Islet precursor cell (in vitro differentiated cells): ENCODE measurements around the gene BPIFB1.

ENCODE experiments used
- DNase-seq: peaks from one replicate; pipeline ENCODE4 v3.0.0-alpha.2; 2018

BPIFB1 gene, protein sequence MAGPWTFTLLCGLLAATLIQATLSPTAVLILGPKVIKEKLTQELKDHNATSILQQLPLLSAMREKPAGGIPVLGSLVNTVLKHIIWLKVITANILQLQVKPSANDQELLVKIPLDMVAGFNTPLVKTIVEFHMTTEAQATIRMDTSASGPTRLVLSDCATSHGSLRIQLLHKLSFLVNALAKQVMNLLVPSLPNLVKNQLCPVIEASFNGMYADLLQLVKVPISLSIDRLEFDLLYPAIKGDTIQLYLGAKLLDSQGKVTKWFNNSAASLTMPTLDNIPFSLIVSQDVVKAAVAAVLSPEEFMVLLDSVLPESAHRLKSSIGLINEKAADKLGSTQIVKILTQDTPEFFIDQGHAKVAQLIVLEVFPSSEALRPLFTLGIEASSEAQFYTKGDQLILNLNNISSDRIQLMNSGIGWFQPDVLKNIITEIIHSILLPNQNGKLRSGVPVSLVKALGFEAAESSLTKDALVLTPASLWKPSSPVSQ

DNA sequence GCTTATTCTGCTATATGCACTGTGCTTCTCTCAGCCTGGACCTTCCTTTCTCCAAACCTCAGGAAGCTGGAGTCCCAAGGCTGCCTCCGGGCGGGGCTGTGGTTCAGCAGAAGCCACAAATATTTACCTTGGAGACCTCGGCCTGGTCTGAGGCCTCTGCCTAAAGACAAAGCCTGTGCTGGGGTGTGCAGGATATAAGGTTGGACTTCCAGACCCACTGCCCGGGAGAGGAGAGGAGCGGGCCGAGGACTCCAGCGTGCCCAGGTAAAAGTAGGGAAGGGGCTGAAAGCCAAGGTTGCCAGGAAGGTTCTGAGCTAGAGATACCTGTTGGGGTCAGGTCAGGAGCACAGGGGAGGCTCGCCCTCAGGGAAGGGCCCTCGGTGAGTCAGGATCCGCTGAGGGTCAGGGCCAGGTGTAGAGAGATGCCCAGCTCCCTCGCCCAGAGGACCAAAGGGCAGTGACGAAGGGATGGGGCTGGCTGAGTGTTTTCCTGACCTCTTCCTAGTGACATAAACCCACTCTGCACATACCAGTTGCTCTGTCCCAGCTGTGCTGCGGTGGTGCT, at the start of gene BPIFB1:
TSS of gene BPIFB1 (plus strand) at position 224 of the 565 bp plus-strand sequence. CDS start 2,860 bp downstream, outside the sequence.
- DNase-seq = peak; percentile 74

DNA sequence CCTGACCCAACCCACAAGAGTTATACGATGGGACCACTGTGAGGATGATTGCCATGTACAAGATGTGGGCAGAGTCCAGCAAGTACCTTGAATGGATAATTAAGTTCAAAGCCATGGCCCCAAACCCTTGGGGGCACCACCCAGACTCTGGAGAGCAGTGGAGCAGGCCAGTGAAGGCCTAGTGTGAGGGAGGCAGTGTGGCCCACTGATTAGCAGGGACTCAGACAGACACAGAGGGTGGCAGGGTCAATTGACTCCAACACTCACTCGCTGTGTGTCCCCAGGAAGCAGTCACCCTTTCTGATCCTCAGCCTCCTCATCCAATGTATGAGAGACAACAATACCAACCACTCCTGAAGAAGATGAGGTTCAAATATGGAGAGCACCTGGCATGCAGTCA, 49.0 kb upstream of the BPIFB1 start:
- no peak for DNase-seq

DNA sequence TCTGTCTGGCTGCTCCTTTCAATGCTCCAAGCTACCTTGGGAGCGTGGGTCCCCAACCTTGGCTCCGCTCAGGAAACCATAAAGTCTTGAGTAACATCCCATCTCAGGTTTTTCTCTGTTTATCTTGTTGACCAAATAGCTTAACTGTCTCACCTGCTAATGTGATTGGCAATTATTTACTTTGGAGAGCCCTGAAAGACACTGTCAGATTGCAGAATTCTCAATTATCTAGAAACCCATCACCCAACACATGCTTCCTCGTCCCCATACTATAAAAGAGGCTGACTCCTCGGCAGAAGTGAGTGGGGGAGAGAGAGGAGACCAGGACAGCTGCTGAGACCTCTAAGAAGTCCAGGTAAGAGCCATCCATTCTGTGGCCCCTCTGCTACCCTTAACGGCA, 47.3 kb upstream of the BPIFB1 start, which contains the start of gene BPIFA1:
TSS of gene BPIFA1 (plus strand) at position 301 of the 400 bp plus-strand sequence. CDS start 1,716 bp downstream, outside the sequence.
- DNase-seq = no peak

DNA sequence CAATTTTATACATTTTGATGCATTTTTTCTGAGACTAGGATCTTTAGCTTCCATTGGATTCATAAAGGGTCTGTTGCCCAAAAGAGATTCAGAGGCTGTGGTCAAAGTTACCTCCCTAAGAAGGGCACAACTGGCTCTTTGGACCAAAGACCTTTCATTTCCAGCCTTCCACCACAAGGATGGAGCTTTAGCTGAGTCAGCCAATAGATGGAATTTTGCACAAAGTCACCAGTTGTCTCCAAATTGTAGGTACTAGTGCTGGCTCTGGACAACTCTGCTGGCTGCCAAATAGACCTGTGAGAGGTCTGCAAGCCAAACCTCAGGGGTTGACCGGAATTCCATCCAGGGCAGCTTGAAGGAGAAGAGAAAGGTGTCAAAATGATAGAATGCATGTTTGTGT, 46.7 kb upstream of the BPIFB1 start:
- DNase-seq = no peak

DNA sequence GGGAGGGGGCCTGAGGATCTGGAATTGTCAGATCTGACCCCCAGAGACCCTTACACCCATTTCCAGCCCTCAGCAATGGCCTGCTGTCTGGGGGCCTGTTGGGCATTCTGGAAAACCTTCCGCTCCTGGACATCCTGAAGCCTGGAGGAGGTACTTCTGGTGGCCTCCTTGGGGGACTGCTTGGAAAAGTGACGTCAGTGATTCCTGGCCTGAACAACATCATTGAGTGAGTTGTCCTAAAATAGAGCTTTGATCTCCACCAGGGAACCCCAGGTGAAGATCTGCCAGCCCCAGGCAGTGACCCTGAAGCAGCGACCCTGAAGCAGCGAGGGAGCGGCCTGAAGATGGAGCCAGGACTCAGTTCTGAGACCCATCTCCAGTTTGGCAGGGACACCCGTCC, 45.0 kb upstream of the BPIFB1 start:
- DNase-seq = no peak

DNA sequence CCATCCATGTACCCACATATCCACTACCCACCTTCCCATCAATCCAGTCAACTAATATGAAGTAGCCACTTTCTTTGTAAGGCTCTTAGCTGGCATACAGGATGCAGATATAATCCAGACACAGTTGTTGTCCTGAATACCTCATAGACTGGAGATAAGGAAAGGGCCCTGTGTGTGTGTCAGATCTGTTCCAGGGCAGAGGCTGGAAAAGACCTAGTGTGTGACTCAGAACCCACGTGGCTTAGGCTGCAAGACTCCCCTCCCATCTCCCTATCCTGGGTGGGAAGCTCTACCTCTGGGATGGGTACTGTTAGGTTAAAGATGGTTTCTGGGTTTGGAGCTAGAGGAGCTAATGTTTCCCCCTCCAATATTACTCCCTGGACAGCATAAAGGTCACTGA, 43.6 kb upstream of the BPIFB1 start:
- no peak for DNase-seq

DNA sequence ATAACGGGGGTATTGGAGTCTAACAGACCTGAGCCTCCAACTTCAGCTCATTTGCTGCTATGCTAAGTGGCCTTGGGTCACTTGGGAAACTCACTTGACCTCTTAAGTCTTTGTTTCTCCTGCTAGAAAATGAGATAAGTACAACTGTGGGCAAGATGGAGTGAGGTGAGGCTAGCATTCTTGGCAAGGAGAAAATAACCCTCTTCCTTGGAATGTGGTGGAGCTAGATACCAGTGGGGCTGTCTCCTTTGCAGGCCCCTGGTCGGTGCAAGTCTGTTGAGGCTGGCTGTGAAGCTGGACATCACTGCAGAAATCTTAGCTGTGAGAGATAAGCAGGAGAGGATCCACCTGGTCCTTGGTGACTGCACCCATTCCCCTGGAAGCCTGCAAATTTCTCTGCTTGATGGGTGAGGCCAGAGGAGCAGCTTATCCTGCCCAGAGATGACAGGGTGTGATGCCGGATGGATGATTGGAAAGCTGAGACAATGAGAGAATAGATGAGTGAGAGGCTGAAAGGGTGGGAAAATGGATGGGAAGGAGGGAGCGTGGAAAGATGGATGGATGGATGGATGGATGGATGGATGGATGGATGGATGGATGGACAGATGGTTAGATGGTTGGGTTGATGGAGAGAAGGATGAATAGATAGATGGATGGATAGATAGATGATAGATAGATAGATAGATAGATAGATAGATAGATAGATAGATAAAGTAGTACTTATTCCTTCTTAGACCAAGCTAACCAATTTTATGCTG, 42.9 kb upstream of the BPIFB1 start:
- DNase-seq = no peak

DNA sequence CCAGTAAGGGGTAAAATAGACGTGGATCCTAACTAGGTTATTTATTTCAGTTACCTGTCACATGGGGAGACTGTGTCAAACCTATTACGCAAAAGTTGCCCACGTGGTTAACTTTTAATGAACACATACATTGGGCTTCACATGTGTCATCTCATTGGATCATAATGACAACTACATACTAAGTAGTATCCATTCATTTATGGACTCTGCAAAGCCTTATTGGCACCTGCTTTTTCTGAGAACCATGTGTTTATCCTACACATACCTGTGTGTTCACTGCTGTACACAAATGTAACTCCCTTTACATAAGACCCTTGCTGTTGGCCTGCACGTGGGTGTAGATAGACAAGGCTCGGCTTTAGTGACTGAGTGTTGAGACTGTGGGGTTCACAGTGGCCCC, 42.1 kb upstream of the BPIFB1 start:
- no peak for DNase-seq

DNA sequence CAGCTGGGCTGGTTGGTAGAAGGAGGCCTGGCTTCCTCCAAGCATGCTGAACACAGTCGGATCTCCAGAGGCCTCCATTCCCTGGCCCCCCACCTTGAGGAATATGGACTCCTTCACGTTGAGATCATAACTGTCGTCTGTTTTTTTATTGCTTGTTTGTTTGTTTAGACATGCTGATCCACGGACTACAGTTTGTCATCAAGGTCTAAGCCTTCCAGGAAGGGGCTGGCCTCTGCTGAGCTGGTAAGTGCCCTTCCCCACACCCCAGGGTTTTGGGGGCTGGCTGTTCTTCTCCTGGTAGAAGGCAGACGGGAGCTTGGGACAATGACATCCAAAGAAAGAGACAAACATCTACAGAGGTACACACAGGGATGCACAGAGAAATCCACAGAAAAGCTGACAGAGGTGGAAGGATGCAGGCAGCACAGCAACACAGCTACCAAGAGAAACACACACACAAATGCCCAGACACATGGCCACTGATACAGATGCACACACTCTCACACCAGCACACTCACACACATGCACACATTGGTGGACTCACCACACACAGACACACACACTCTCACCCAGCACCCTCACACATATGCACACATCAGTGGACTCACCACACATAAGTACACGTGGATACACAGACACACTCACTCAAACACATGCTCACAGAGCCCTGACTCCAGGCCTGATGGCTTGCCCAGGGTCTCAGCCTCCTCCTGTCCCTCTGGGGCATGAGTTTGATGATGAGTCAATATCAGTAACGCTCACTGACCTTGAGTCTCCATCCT, 40.5 kb upstream of the BPIFB1 start:
- no peak for DNase-seq

DNA sequence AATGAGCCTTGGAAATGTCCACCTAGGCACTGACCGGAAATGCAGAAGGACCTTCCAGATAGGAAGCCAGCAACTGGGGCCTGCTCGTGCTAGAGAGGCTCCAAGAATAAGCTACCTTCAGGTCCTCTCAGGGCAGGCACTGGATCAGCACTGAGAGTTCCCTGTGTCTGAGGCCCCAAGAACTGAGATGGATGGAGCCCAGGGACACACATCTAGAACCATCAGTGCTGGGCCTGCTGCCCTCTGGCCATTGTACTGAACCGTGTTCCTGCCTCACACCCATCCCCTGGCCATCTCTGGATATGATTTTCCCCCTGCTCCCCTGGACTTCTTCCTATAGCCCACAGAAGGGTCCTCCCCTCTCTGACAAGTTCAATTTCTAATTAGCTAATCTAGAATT, 36.9 kb upstream of the BPIFB1 start:
- no peak for DNase-seq

DNA sequence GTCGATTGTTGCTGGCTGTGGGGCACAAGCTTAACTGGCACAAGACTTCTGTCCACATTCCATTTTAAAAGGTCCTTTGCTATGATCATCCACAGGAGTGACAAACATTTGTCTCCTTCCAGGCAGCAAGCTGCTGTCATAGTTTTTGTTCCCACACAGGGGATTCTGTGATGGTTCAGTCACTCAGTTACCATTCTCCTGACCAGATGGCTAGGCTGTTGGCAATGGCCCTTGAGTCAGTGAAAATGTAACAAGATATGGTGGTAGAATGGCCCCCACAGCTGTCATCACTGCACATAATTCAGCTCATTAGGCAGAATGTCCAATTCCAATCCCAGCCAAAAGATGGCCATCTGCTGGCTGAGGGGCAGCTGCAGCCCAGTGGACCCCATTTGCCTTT, 33.6 kb upstream of the BPIFB1 start:
- DNase-seq = no peak

DNA sequence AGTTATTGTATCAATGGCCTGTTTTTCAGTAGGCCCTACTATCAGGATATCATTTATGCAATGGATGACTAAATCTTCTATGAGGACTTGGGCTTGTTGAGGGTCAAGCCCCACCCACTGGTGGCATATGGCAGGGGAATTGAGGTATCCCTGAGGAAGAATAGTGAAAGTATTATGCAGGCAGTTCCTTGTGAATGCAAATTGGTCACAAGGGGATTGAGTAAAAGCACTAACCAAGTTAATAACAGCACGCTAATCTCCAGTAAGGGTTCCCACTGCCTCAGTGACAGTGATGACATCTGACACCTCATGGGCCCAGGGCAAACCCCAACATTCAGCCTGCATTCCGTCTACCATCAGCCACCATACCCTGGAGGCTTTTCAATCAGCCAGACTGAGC, 32.3 kb upstream of the BPIFB1 start:
- no peak for DNase-seq

DNA sequence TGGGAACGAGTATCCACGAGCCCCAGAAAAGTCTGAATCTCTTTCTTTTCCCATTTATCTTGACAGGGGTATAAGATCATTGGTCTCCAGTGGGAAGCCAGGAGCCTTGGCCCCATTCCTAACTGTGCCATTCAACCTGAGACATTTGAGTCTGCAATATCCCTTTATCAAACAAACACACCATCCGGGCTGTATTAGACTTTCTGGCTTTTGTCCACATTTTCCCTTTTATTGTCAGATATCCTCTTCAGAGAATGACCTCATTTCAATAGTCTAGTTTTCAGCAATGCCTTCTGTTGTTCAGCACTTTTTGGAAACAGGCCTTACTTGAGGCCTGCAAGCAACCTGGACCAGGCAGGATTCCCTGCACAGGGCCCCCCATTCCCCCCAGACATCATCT, 31.5 kb upstream of the BPIFB1 start:
- no peak for DNase-seq

DNA sequence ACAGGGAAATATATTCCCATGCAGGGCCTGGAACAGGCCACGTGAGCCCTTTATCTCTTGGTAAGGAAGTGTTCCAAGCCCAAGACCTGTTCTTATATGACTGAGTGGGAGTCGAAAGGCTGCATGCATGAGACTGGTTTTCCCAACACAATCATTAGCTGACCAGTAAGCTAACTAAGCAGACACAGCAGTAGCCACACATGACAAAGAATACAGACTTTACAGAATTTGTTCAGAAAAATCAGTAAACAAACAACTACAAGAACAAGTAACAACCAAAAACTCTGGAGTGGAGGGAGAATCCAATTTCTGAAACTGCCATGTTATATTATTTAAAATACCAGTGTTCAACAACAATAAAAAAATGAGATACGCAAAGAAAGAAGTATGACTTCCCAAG, 30.6 kb upstream of the BPIFB1 start:
- DNase-seq = no peak

DNA sequence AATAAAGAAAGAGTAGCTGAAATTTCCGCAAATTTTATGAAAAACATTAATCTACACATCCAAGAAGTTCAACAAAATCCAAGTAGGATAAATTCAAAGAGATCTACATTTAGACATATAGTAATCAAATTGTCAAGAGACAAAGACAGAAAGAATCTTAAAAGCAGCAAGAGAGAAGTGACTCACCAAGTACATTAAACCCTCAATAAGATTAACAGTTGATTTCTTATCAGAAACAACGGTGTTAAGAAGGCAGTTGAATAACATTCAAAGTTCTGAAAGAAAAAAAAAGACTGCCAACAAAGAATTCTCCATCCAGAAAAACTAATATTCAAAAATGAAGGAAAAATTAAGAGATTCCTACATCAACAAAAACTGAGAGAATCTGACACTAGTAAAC, 28.0 kb upstream of the BPIFB1 start:
- DNase-seq = no peak

DNA sequence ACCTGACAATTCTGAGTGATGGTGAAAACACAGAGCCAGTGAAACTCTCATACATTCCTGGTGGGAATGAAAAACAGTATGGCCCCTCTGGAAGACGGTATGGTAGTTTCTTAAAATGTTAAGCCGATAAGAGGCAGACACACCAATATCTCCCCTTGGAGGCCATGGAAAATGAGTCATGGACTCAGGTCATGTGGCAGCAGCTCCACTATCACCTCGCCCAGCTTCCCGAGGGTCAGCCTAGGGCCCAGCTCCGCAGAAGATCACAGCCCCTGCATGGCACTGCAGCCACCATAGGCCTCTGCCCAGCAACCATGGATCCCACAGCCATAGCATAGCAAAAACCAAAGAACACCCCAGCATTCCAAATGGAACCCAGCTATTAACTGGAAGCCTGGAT, 25.8 kb upstream of the BPIFB1 start:
- DNase-seq = no peak

DNA sequence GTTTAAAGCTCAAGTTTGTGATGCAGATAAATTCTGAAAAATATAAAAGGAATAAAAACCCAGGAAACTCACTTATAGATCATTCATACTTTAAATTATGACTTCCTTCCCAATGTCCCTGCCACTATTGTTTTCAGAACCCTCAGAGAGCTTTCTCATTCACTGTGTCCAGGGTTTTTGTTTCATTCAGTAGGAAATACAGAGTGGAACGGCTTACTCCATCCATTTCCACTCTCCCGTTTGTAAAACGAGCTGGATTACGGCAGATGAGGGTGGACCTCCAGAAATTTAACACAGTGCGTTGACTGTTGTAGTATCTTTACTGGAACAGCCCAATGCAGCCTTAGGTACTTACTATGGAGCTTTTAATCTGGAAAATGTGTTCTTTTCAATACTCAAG, 23.6 kb upstream of the BPIFB1 start:
- DNase-seq = no peak

DNA sequence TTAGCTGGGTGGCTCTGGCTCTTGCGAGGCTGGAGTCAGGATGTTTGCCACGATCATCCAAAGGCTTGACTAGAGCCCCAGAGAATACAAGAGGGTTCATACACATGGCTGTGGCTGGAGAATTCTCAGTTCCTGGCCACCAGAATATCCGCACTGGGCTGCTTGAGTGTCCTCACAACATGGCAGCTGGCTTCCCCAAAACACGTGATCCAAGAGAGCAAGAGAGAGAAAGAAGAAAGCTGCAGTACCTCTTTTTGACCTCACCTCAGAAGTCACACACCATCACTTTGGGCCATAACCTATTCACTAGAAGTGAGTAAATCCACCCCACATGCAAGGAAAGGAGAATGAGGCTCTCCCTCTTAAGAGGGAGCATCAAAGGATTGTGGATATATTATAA, 21.5 kb upstream of the BPIFB1 start:
- DNase-seq = no peak

DNA sequence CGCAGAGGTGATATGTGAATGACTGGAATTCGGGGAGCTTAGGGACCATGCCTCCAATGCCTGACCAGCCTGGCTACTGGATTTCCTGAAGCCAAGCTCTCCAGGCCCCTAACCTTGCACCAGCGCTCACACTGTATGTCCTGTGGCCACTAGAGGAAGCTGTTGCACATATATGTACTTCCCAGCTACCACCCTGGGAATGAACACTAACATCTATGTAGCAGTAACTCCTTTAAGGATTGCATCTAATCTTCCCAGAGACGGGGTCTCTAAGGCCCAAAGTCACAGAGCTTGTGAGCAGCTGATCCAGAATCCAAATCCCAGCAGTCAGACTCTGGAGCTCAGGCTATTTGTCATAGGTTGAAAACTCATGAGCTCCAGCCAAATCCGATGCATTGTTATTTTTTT, 20.4 kb upstream of the BPIFB1 start:
- DNase-seq = peak; percentile 82

DNA sequence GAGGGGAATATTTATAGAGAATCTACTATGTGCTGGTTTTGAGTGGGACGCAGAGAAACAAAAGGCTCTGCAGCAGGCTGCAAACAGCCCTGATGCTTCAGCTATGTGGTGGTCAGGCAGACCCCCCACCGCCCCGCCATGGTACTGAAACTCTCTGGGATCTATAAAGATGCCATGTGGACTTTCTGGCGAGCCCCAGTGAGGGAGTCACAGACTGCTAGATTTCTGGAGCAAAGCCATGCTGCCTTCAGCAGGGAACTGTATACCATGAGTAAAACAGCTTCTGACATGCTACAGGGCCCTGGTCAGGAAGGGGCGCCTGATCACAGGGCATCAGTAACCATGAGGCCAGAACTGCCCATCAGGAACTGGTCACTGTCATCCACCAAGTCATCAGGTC, 19.2 kb upstream of the BPIFB1 start:
- no peak for DNase-seq

DNA sequence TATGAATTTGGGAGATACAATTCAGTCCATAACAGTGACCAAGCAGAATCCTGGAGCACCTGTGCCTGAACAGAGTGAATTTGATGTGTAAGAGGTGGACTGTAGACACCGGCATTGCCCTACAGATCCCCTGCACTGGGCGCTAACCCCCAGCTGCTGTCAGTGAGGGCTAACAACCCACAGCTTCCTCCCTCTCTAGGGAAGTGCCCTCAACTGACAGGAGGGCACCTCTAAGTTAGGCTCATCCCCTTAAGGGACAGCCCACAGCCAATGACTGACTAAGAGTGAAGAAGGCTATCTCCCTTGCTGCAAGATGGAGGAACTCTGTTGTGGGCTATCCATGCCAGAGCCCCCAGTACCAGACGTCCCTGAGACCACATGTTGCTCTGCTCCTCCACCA, 15.3 kb upstream of the BPIFB1 start:
- no peak for DNase-seq

DNA sequence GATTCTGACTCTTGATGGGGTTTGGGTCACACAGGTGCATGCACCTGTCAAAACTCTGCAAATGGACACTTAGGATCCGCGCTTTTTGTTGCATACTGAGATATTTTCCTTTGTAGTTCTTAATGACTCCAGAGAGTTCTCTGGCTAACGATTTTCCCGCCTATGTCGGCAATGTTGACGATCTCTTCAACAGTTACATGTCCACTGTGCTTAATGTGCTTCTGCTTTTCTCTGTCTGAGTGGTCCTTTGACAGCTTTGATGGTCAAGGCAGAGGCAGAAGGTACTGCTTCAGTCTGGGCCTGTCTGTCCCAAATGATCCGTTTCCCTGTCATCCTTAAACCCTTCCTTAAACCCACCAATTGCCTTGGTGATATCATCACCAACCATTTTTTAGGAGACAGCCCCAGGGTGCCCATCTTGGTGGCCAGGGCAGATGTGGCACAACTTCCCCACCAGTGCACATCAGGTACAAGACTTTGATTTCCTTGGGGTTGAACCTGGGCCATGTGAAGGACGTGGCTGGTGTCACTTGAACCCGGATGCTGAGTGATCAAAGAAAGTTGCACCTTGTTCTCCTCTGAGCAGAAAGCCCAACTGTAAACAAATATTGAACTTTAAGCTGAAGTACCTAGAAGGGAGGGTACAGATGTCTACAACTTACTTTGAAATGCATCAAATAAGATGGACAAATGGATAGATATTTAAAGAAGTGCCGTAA, 10.7 kb upstream of the BPIFB1 start:
- DNase-seq = peak; percentile 19
